Frontal cortex (tissue), 4 donors: Measurements from ENCODE around the gene DPPA5. TPM values are rescaled to one million over a fixed set of nuclear protein-coding genes. Genes with fewer than 3 reads are reported as not detected.
A peak's percentile ranks its signal among the peaks of the same experiment; 100 is the strongest.
"Not testable (repeated sequence)": the region's sequence is repeated elsewhere in the genome, so short reads cannot be mapped to it uniquely, and the experiment has no call there.

Experiments used
- DNase-seq, 2 donors: peaks; one replicate each; pipeline ENCODE4 v3.0.0; 2012; ENCODE audit warnings: low spot score in 2 of 2
- FAIRE-seq: peaks from 2 replicates; lab custom pipeline; 2012; peaks lifted over from hg19 to GRCh38; lab: Jason Lieb, UNC
- small RNA-seq: library from RNA; depleted of rRNA; stranded (forward); fragments of <200 nt; gene quantifications from one replicate; pipeline ENCODE3, GENCODE V24; 2014
- total RNA-seq: library from RNA; depleted of rRNA; stranded (reverse); fragments of >200 nt; gene quantifications from one replicate; pipeline ENCODE4 v1.2.3, GENCODE V29; 2014
- donor health status: control.
- donor health status: control.
- donor health status: control.

DPPA5 gene
- total RNA-seq, 1 donor from 2014 or later, result not detected

- FAIRE-seq (no peak), DNase-seq (peak in 1 of 2 donors; percentile 43)
Measured at GRCh38 chr6:73309535-73309784, 44.6 kb downstream of the DPPA5 start.

GRCh38 chr6:73308712-73309534 is 45.2 kb downstream of the DPPA5 start:
- no peak for DNase-seq
- FAIRE-seq, result no peak

- not testable (repeated sequence) for DNase-seq, FAIRE-seq
Measured at GRCh38 chr6:73303773-73304172, 50.3 kb downstream of the DPPA5 start.

Small RNAs within 50 kb of the gene (small RNA-seq; reads per million reads assigned to genes)
- gene RPL39P3, result 0.13 reads per million

Other genes starting within 250 kb of the DPPA5 start
- gene KHDC1L, start 128.8 kb downstream of the DPPA5 start, total RNA-seq, result 1.2 TPM
- 2.9 TPM for gene KHDC1, start 91.1 kb downstream of the DPPA5 start, total RNA-seq
- gene KHDC3L, start 8.4 kb upstream of the DPPA5 start, total RNA-seq, result 0.41 TPM
- gene OOEP, start 15.6 kb upstream of the DPPA5 start, total RNA-seq, result not detected
- 0.41 TPM for gene DDX43, start 40.6 kb upstream of the DPPA5 start, total RNA-seq
- 1.2 TPM for gene CGAS, start 98.0 kb upstream of the DPPA5 start, total RNA-seq
- 19.6 TPM for gene MTO1, start 107.5 kb upstream of the DPPA5 start, total RNA-seq
- gene EEF1A1, start 166.8 kb upstream of the DPPA5 start, total RNA-seq, result 20,614 TPM